OCI-LY7 (cell line): ENCODE data around the gene ASS1.

Experiments
- EZH2phosphoT487 ChIP-seq: fragments of 200-600 bp; sonication (generic); IDR thresholded peaks from 2 replicates; pipeline ENCODE4 v1.6.1; 2018; ENCODE audit warnings: low read depth, borderline replicate concordance, mild to moderate bottlenecking, mixed run types, antibody characterized with exemption, low read length, moderate library complexity, mixed read lengths
- TF ChIP-seq, protein P1 (sequence below): fragments of 200-600 bp; sonication (generic); conservative IDR thresholded peaks from 2 replicates; pipeline ENCODE4 v1.5.1; 2014; ENCODE audit warnings: mild to moderate bottlenecking, antibody characterized with exemption, low read length, moderate library complexity, mixed read lengths

- TF ChIP-seq, protein P1, sequence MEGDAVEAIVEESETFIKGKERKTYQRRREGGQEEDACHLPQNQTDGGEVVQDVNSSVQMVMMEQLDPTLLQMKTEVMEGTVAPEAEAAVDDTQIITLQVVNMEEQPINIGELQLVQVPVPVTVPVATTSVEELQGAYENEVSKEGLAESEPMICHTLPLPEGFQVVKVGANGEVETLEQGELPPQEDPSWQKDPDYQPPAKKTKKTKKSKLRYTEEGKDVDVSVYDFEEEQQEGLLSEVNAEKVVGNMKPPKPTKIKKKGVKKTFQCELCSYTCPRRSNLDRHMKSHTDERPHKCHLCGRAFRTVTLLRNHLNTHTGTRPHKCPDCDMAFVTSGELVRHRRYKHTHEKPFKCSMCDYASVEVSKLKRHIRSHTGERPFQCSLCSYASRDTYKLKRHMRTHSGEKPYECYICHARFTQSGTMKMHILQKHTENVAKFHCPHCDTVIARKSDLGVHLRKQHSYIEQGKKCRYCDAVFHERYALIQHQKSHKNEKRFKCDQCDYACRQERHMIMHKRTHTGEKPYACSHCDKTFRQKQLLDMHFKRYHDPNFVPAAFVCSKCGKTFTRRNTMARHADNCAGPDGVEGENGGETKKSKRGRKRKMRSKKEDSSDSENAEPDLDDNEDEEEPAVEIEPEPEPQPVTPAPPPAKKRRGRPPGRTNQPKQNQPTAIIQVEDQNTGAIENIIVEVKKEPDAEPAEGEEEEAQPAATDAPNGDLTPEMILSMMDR, result no peak
- TF ChIP-seq EZH2phosphoT487, result no peak
Measured at GRCh38 chr9:130445268-130445983, 665 bp downstream of the ASS1 start.
